ENCODE results near the gene PRSS2. TPM values are rescaled to one million over a fixed set of nuclear protein-coding genes. Genes with fewer than 3 reads are reported as not detected.
"Not testable (repeated sequence)": the region's sequence is repeated elsewhere in the genome, so short reads cannot be mapped to it uniquely, and the experiment has no call there.

The PRSS2 gene
- total RNA-seq, 1 donor from 2014 or later: not detected

DNA sequence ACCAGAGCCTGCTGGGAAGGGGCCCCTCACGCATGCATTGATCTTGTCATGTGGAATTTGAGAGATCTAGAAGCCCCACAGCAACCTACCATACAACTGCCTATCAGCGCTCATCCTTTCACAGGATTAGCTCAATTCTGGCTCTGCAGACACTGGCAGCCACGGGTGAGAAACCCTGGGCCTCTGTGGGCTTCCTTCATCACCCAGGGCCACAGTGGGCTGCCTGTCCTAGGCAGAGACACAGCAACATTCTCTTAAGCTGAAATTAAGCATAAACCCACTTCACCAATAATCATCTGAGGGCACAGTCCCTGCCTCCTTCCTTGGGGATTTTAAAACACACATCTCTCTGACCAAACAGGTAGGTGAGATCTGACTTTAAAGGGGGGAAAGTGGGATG, 3.3 kb upstream of the PRSS2 start:
- no peaks in the 10 kb centered on the region for H3K9me3 Mint-ChIP-seq (ENCODE audit: unreplicated experiment)
- no peak overlapping the region for H3K4me3 Mint-ChIP-seq (ENCODE audit: unreplicated experiment)
- TF ChIP-seq, protein P1, sequence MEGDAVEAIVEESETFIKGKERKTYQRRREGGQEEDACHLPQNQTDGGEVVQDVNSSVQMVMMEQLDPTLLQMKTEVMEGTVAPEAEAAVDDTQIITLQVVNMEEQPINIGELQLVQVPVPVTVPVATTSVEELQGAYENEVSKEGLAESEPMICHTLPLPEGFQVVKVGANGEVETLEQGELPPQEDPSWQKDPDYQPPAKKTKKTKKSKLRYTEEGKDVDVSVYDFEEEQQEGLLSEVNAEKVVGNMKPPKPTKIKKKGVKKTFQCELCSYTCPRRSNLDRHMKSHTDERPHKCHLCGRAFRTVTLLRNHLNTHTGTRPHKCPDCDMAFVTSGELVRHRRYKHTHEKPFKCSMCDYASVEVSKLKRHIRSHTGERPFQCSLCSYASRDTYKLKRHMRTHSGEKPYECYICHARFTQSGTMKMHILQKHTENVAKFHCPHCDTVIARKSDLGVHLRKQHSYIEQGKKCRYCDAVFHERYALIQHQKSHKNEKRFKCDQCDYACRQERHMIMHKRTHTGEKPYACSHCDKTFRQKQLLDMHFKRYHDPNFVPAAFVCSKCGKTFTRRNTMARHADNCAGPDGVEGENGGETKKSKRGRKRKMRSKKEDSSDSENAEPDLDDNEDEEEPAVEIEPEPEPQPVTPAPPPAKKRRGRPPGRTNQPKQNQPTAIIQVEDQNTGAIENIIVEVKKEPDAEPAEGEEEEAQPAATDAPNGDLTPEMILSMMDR (IDR thresholded peaks at IDR 0.05; ENCODE audit: partially characterized antibody, unreplicated experiment): no peak
- no peak overlapping the region for H3K27ac Mint-ChIP-seq (ENCODE audit: unreplicated experiment)
- H3K27me3 Mint-ChIP-seq (ENCODE audit: unreplicated experiment): peaks cover 1% of the 10 kb centered on the region
- no peaks in the 10 kb centered on the region for H3K36me3 Mint-ChIP-seq (ENCODE audit: unreplicated experiment)
- H3K4me1 Mint-ChIP-seq (ENCODE audit: low read depth, unreplicated experiment): no peaks in the 10 kb centered on the region
- no peak for DNase-seq

DNA sequence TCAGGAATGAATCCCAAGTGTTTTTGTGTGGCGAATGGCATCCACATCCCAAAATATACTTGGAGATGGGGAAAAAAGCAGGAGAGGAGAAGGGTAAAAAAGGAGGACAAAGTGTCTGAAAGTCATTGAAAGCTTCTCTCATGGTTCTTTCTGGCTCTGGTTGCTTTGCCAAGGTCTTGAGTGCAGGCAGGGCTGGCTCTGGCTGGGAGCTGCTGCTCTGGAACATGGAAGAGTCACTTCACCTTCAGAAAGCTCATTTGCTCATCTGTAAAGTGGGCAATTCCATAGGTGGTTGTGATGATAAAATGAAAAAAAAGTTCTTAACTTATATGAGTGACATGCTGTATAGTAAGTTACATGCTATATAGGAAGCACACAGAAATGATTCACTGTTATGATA, 2.9 kb upstream of the PRSS2 start:
- Mint-ChIP-seq H3K27me3 (ENCODE audit: unreplicated experiment) (no peaks in the 10 kb centered on the region), H3K27ac (ENCODE audit: unreplicated experiment) (no peak overlapping the region), H3K4me1 (ENCODE audit: low read depth, unreplicated experiment) (no peaks in the 10 kb centered on the region), H3K9me3 (ENCODE audit: unreplicated experiment) (no peaks in the 10 kb centered on the region), H3K36me3 (ENCODE audit: unreplicated experiment) (no peaks in the 10 kb centered on the region), H3K4me3 (ENCODE audit: unreplicated experiment) (no peak overlapping the region)
- DNase-seq: no peak
- TF ChIP-seq, protein P1 (IDR thresholded peaks at IDR 0.05; ENCODE audit: partially characterized antibody, unreplicated experiment): no peak

DNA sequence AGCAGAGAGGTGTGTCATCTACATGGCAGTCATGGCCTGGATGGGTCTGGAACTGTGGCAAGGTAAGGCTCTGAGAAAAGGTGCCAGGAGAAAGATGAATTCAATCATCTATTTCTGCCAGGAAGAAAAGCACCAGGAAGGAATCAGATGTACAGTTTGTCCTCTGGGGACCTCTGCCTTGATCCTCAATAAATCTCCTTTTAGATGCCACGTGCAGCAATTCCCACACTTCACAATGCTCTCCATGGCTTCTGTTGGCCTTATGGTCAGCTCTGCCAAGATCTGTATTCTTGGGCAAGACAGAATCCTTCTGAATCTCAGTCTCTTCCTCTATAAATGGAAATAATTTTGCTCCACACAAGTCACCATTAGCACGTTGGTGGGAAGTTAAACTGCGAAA, 1.9 kb upstream of the PRSS2 start:
- not testable (repeated sequence) for H3K27ac Mint-ChIP-seq (ENCODE audit: unreplicated experiment); DNase-seq; H3K4me1 Mint-ChIP-seq (ENCODE audit: low read depth, unreplicated experiment); H3K36me3 Mint-ChIP-seq (ENCODE audit: unreplicated experiment); H3K4me3 Mint-ChIP-seq (ENCODE audit: unreplicated experiment); H3K9me3 Mint-ChIP-seq (ENCODE audit: unreplicated experiment); H3K27me3 Mint-ChIP-seq (ENCODE audit: unreplicated experiment)

DNA sequence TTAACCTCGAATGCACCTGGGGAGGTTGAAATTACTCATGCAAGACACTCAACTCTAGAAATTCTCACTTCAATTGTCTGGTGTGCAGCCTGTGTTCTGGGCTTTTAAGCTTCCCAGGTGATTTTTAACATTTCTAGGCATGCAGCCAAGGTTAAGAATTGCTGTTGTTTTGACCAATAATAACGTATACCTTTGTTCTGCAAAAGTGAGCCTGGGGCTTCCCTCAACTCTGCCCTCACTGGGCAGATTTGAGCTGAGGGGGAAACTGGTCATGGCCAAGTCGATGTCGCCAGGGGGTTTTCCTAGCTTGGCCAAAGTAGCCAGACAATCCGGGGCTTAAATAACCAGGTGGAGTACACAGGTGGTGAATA, 568 bp downstream of the PRSS2 start:
- Mint-ChIP-seq H3K36me3 (ENCODE audit: unreplicated experiment) (peaks cover 5% of the 10 kb centered on the region), H3K4me1 (ENCODE audit: low read depth, unreplicated experiment) (peaks cover 8% of the 10 kb centered on the region), H3K27me3 (ENCODE audit: unreplicated experiment) (no peaks in the 10 kb centered on the region), H3K27ac (ENCODE audit: unreplicated experiment) (no peak overlapping the region), H3K4me3 (ENCODE audit: unreplicated experiment) (no peak overlapping the region), H3K9me3 (ENCODE audit: unreplicated experiment) (no peaks in the 10 kb centered on the region)
- no peak for DNase-seq
- TF ChIP-seq, protein P1 (IDR thresholded peaks at IDR 0.05; ENCODE audit: partially characterized antibody, unreplicated experiment): no peak

DNA sequence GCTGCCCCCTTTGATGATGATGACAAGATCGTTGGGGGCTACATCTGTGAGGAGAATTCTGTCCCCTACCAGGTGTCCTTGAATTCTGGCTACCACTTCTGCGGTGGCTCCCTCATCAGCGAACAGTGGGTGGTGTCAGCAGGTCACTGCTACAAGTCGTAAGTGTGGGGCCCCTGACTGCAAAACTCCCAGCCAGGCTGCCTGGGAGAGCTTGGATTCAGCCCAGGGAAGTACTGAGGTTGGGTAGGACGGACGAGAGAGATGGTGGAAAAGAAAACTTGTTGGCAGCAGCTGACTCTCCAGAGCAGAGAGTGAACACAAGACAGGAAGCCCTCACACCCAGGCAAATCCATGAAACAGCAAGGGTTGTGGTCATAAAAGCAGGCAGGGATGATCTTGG, 1.3 kb downstream of the PRSS2 start:
- TF ChIP-seq, protein P1 (IDR thresholded peaks at IDR 0.05; ENCODE audit: partially characterized antibody, unreplicated experiment): no peak
- Mint-ChIP-seq H3K4me1 (ENCODE audit: low read depth, unreplicated experiment) (peaks cover 8% of the 10 kb centered on the region), H3K27me3 (ENCODE audit: unreplicated experiment) (peaks cover under 1% of the 10 kb centered on the region), H3K4me3 (ENCODE audit: unreplicated experiment) (no peak overlapping the region), H3K9me3 (ENCODE audit: unreplicated experiment) (no peaks in the 10 kb centered on the region), H3K36me3 (ENCODE audit: unreplicated experiment) (peaks cover 5% of the 10 kb centered on the region), H3K27ac (ENCODE audit: unreplicated experiment) (no peak overlapping the region)
- no peak for DNase-seq

DNA sequence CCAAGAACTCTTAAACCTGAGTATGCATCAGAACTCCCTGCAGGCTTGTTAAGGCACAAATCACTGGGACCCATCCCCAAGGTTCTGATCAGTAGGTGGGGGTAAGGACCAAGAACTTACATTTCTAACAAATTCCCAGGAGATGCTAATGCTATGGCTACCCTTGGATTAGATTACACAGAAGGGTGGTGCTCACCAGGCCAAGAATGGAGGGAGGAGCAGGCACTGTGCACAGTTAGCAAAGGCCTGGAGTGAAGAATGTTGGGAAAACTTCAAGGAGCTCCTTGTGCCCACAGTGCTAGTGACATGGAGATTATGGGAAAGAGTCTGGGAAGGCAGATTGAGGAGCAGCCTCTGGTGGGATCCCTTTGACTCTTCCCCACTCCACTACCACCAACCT, 1.9 kb downstream of the PRSS2 start:
- Mint-ChIP-seq H3K27ac (ENCODE audit: unreplicated experiment) (no peak overlapping the region), H3K27me3 (ENCODE audit: unreplicated experiment) (peaks cover 3% of the 10 kb centered on the region), H3K4me1 (ENCODE audit: low read depth, unreplicated experiment) (peaks cover 8% of the 10 kb centered on the region), H3K4me3 (ENCODE audit: unreplicated experiment) (no peak overlapping the region), H3K36me3 (ENCODE audit: unreplicated experiment) (peaks cover 5% of the 10 kb centered on the region), H3K9me3 (ENCODE audit: unreplicated experiment) (no peaks in the 10 kb centered on the region)
- TF ChIP-seq, protein P1 (IDR thresholded peaks at IDR 0.05; ENCODE audit: partially characterized antibody, unreplicated experiment): no peak
- no peak for DNase-seq
